GM21423 (cell line): ENCODE measurements around the gene MIB1.
"Not testable (repeated sequence)": the region's sequence is repeated elsewhere in the genome, so short reads cannot be mapped to it uniquely, and the experiment has no call there.

Experiments
- ATAC-seq: cut with Tn5 transposase; IDR thresholded peaks from one replicate; pipeline ENCODE4 v1.9.1; 2021; ENCODE audit warnings: mild to moderate bottlenecking, moderate library complexity; ENCODE audit not compliant: unreplicated experiment

The MIB1 gene

GRCh38 chr18:21740538-21741311 lies at the start of gene MIB1:
Gene MIB1, plus strand, starts transcription at chr18:21740792. Its CDS starts 792 bp downstream, at chr18:21741584.
- peak; percentile 95 for ATAC-seq

GRCh38 chr18:21693322-21693721 lies 47.3 kb upstream of the MIB1 start:
- ATAC-seq: no peak

- ATAC-seq: no peak
These were observed 40.0 kb upstream of the MIB1 start for GRCh38 chr18:21700528-21701075.

- no peak for ATAC-seq
These were observed 39.0 kb upstream of the MIB1 start for GRCh38 chr18:21701621-21702020.

- ATAC-seq: no peak
These were observed 38.0 kb upstream of the MIB1 start for GRCh38 chr18:21702602-21703001.

GRCh38 chr18:21703241-21703820 lies 37.3 kb upstream of the MIB1 start:
- no peak for ATAC-seq

GRCh38 chr18:21704603-21705364 lies 35.8 kb upstream of the MIB1 start, which contains the start of gene ABHD3:
Gene ABHD3, minus strand, starts transcription at chr18:21704774. Its CDS starts 109 bp downstream, at chr18:21704665.
- ATAC-seq: peak; percentile 92

GRCh38 chr18:21706386-21706865 lies 34.2 kb upstream of the MIB1 start:
- no peak for ATAC-seq

- ATAC-seq: not testable (repeated sequence)
These were observed 33.5 kb upstream of the MIB1 start for GRCh38 chr18:21707130-21707529.

- no peak for ATAC-seq
These were observed 26.1 kb upstream of the MIB1 start for GRCh38 chr18:21714474-21714873.

GRCh38 chr18:21722687-21723086 lies 17.9 kb upstream of the MIB1 start:
- ATAC-seq: no peak

GRCh38 chr18:21725201-21725600 lies 15.4 kb upstream of the MIB1 start:
- ATAC-seq: no peak

- ATAC-seq: no peak
These were observed 12.9 kb upstream of the MIB1 start for GRCh38 chr18:21727702-21728101.

- ATAC-seq: no peak
These were observed 7.6 kb upstream of the MIB1 start for GRCh38 chr18:21733011-21733410.

- ATAC-seq: no peak
These were observed 5.1 kb upstream of the MIB1 start for GRCh38 chr18:21735452-21736015.

- not testable (repeated sequence) for ATAC-seq
These were observed 3.7 kb upstream of the MIB1 start for GRCh38 chr18:21736926-21737325.

- ATAC-seq: peak; percentile 5
These were observed 721 bp upstream of the MIB1 start for GRCh38 chr18:21739604-21740537.

GRCh38 chr18:21741312-21741561 lies 645 bp downstream of the MIB1 start:
- no peak for ATAC-seq

GRCh38 chr18:21741562-21742314 lies 1.1 kb downstream of the MIB1 start:
- ATAC-seq: peak; percentile 11
